ENCODE results near the gene CD99L2. TPM values are rescaled to one million over a fixed set of nuclear protein-coding genes. Genes with fewer than 3 reads are reported as not detected.

CD99L2 gene
- total RNA-seq, 4 donors from 2014 or later: 56.8 to 88.6 (median 77.6) TPM

DNA sequence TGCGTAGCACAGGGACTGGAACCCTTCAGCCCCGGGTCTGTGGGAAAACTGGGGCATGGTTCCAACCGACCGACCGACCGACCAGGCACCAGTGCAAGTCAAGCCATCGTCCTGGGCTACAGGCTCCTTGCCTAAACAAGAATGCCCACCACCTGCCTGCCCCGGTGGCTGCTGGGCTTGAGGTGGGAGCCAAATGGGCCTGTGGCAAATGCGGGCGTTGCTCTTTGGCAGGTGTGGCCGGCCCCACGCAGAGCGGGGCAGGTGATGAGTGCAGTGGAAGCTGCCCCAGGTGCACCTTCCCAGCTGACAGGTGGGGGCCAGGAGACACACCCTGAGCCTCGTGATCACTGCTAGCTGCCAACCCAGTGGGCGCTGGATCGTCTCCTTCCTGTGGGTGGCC lies 127.4 kb downstream of the CD99L2 start:
- TF ChIP-seq, protein P1, sequence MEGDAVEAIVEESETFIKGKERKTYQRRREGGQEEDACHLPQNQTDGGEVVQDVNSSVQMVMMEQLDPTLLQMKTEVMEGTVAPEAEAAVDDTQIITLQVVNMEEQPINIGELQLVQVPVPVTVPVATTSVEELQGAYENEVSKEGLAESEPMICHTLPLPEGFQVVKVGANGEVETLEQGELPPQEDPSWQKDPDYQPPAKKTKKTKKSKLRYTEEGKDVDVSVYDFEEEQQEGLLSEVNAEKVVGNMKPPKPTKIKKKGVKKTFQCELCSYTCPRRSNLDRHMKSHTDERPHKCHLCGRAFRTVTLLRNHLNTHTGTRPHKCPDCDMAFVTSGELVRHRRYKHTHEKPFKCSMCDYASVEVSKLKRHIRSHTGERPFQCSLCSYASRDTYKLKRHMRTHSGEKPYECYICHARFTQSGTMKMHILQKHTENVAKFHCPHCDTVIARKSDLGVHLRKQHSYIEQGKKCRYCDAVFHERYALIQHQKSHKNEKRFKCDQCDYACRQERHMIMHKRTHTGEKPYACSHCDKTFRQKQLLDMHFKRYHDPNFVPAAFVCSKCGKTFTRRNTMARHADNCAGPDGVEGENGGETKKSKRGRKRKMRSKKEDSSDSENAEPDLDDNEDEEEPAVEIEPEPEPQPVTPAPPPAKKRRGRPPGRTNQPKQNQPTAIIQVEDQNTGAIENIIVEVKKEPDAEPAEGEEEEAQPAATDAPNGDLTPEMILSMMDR (IDR thresholded peaks at IDR 0.05): no peak
- no peak for TF ChIP-seq EP300 (IDR thresholded peaks at IDR 0.05)
- Histone ChIP-seq H3K4me1 (peaks cover 0 to 14% (median 0%) of the 10 kb centered on the region in 3 donors), H3K36me3 (peaks cover 0 to 50% of the 10 kb centered on the region in 2 donors), H3K4me3 (no peak overlapping the region), H3K27me3 (no peaks in the 10 kb centered on the region), H3K9me3 (no peaks in the 10 kb centered on the region), H3K27ac (no peak overlapping the region)
- WGBS, 2 donors (ENCODE audit: low coverage in 1 of 2): no CpG with 5 or more reads among the region's 16 CpGs
- ATAC-seq: no peak

DNA sequence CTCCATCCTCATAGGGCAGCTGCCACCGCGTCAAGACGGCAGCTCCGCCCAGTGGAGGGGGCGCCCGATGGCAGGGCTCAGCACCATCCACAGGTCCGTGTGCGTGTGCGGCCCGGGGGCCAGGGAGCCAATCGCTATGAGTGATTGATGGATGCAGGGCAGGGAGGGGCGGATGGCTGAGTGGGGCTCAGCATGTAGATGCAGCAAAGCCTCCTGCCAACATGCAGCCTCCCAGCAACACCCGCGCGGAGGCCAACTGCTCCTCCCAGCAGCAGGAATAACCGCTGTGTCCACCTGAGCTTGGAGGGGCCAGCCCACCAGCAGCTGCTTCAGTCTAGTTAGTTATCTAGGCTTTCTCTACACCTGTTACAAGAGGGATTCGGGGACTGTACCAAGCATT lies 127.8 kb downstream of the CD99L2 start:
- no peak for ATAC-seq
- no peak overlapping the region for H3K4me3 ChIP-seq
- H3K4me1 ChIP-seq: peaks cover 0 to 14% (median 0%) of the 10 kb centered on the region in 3 donors
- no CpG with 5 or more reads among the region's 17 CpGs for WGBS, 2 donors (ENCODE audit: low coverage in 1 of 2)
- H3K27ac ChIP-seq: no peak overlapping the region
- TF ChIP-seq EP300 (IDR thresholded peaks at IDR 0.05): no peak
- no peak for TF ChIP-seq POLR2AphosphoS5 (IDR thresholded peaks at IDR 0.05)
- no peak for TF ChIP-seq POLR2A (IDR thresholded peaks at IDR 0.05)
- TF ChIP-seq, protein P1 (IDR thresholded peaks at IDR 0.05): no peak
- no peaks in the 10 kb centered on the region for H3K27me3 ChIP-seq
- H3K36me3 ChIP-seq: peaks cover 0 to 45% of the 10 kb centered on the region in 2 donors
- no peaks in the 10 kb centered on the region for H3K9me3 ChIP-seq

DNA sequence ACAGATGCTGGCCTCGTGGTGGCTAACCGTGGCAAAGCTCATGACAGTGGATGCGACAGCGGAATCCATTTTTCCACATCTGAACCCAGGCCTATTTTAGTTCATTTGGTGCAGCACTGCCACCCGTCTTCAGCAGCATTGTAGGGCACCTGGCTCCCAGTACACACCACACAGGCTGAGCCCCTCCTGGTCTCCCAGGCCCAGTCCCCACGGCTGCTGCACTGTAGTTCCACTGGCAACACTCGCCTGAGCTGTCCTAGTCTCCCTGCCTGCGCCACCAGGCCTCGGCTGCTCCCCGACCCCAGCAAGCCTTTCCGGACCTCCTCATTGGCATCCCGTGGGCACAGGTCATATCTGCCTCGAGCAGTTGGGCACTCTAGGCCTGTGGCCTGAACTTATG lies 129.1 kb downstream of the CD99L2 start:
- no peak for ATAC-seq
- no peak overlapping the region for H3K27ac ChIP-seq
- H3K4me1 ChIP-seq: peaks cover 0 to 14% (median 0%) of the 10 kb centered on the region in 3 donors
- no peaks in the 10 kb centered on the region for H3K27me3 ChIP-seq
- H3K4me3 ChIP-seq: no peak overlapping the region
- TF ChIP-seq POLR2AphosphoS5 (IDR thresholded peaks at IDR 0.05) (no peak), POLR2A (IDR thresholded peaks at IDR 0.05) (no peak), EP300 (IDR thresholded peaks at IDR 0.05) (no peak)
- TF ChIP-seq, protein P1 (IDR thresholded peaks at IDR 0.05): no peak
- H3K36me3 ChIP-seq: peaks cover 0 to 37% of the 10 kb centered on the region in 2 donors
- no peaks in the 10 kb centered on the region for H3K9me3 ChIP-seq
- WGBS, 2 donors (ENCODE audit: low coverage in 1 of 2): no CpG with 5 or more reads among the region's 13 CpGs

DNA sequence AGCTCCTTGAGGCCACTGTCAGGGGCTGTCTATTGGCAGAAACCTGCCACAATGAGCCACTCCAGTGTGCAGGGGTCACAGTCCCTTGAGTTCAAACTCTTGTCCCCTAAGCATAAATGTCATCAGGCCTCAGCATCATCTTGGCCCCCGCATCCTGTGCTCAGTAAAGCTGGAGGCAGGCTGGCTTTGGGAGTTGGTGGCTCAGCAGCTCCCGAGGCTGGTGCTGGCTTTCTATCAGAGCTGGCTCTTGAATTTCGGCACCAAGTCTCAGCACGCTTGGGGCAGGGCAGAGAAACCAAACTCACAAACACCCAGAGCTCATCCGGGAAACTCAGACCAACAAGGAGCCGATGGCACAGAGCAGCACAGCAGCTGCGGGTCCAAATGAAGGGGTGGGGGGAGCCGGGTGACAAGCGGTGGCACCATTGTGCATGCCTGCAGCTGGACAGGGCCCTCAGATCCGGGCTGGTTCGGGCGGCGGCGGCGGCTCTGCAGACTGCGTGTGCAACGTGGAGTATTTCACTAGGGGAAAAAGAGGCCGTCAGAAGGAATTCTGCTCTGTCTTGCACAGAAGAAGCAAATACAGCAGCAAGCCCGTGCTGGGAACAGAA lies 129.8 kb downstream of the CD99L2 start:
- TF ChIP-seq POLR2AphosphoS5 (IDR thresholded peaks at IDR 0.05) (no peak), EP300 (IDR thresholded peaks at IDR 0.05) (no peak), POLR2A (IDR thresholded peaks at IDR 0.05) (no peak)
- TF ChIP-seq, protein P1 (IDR thresholded peaks at IDR 0.05): no peak
- WGBS, 2 donors (ENCODE audit: low coverage in 1 of 2): no CpG with 5 or more reads among the region's 19 CpGs
- Histone ChIP-seq H3K9me3 (no peaks in the 10 kb centered on the region), H3K27ac (no peak overlapping the region), H3K4me1 (peaks cover 0 to 14% (median 0%) of the 10 kb centered on the region in 3 donors), H3K36me3 (peaks cover 0 to 34% of the 10 kb centered on the region in 2 donors), H3K27me3 (no peaks in the 10 kb centered on the region), H3K4me3 (no peak overlapping the region)
- ATAC-seq: no peak

DNA sequence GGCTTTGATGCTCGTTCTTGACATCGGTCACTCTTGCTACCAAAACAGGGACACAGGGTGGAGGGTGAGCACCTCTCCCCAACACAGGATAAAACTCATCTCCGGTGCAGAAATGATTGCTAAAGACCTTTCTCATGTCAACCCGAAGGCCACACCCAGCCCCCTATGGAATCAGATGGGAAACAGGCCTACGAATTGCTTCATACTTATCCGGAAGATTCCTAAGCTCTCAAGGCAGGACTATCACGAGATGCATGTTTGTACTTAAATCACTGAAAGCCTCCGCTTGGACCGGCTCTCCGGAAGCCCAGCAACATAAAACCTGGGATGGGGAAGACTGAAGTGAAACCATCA lies 130.4 kb downstream of the CD99L2 start:
- no peak for ATAC-seq
- peaks cover 0 to 34% of the 10 kb centered on the region in 2 donors for H3K36me3 ChIP-seq
- 93% methylated on average over 3 of the region's 10 CpGs; no CpG with 5 or more reads in 1 of the 2 donors for WGBS, 2 donors (ENCODE audit: low coverage in 1 of 2)

More for the DNA sequence above, 130.4 kb downstream of the CD99L2 start:
- TF ChIP-seq, protein P1 (IDR thresholded peaks at IDR 0.05): no peak
- no peak for TF ChIP-seq EP300 (IDR thresholded peaks at IDR 0.05)
- no peak for TF ChIP-seq POLR2AphosphoS5 (IDR thresholded peaks at IDR 0.05)
- no peak for TF ChIP-seq POLR2A (IDR thresholded peaks at IDR 0.05)
- no peaks in the 10 kb centered on the region for H3K9me3 ChIP-seq
- H3K27ac ChIP-seq: no peak overlapping the region
- H3K4me1 ChIP-seq: peaks cover 0 to 14% (median 0%) of the 10 kb centered on the region in 3 donors
- no peaks in the 10 kb centered on the region for H3K27me3 ChIP-seq
- H3K4me3 ChIP-seq: no peak overlapping the region

Measured in gastroesophageal sphincter (tissue), 4 donors.